AG09309 (cell line): ENCODE data around the gene SSC5D.

Experiments used
- DNase-seq: peaks from one replicate; pipeline ENCODE4 v3.0.0-alpha.2; 2010; ENCODE audit warnings: low read depth
- H3K4me3 ChIP-seq: 2 replicates; pipeline ENCODE4 v1.5.1; 2011; ENCODE audit warnings: mild to moderate bottlenecking, low read depth, low read length, moderate library complexity; ENCODE audit not compliant: control insufficient read depth
- TF ChIP-seq, protein P1 (sequence below): IDR thresholded peaks from 2 replicates; pipeline ENCODE4 v1.5.1; 2011; ENCODE audit warnings: mild to moderate bottlenecking, low read depth, low read length, inconsistent platforms; ENCODE audit not compliant: insufficient read depth, control insufficient read depth; ENCODE audit errors: missing control alignments

Gene SSC5D

DNA sequence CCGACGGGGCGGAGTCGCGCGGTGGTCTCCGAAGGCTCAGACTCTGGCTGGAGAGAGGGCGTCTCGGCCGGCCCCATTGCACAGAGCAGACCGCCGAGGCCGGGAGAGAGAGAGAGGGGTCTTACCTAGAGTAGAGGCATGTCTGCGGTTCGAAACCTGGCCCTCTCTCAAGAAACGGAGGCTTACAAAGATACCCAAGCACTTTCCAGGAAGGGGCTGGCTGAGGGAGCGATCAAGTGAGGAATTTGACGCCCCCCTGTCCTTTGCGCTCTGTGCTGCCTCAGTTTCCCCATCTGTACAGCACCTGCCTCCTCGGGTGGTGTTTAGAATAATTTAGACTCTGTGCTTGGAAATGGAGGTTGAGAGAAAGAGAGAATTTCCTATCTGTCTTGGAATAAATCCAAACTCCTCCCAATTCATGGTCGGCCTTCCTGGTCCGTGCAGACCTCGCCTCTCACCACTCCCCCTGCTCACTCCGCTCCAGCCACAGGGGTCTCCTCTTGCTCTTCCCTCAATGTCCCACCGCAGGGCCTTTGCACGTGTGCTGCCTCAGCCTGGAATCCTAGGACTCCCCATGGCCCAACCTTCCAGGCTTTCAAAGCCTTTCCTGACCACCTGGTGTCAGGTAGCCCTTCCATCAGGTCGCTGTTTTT is 26.1 kb upstream of the SSC5D start:
- H3K4me3 ChIP-seq = peak overlapping the region; percentile 49
- no peak for DNase-seq
- TF ChIP-seq, protein P1, sequence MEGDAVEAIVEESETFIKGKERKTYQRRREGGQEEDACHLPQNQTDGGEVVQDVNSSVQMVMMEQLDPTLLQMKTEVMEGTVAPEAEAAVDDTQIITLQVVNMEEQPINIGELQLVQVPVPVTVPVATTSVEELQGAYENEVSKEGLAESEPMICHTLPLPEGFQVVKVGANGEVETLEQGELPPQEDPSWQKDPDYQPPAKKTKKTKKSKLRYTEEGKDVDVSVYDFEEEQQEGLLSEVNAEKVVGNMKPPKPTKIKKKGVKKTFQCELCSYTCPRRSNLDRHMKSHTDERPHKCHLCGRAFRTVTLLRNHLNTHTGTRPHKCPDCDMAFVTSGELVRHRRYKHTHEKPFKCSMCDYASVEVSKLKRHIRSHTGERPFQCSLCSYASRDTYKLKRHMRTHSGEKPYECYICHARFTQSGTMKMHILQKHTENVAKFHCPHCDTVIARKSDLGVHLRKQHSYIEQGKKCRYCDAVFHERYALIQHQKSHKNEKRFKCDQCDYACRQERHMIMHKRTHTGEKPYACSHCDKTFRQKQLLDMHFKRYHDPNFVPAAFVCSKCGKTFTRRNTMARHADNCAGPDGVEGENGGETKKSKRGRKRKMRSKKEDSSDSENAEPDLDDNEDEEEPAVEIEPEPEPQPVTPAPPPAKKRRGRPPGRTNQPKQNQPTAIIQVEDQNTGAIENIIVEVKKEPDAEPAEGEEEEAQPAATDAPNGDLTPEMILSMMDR = no peak

DNA sequence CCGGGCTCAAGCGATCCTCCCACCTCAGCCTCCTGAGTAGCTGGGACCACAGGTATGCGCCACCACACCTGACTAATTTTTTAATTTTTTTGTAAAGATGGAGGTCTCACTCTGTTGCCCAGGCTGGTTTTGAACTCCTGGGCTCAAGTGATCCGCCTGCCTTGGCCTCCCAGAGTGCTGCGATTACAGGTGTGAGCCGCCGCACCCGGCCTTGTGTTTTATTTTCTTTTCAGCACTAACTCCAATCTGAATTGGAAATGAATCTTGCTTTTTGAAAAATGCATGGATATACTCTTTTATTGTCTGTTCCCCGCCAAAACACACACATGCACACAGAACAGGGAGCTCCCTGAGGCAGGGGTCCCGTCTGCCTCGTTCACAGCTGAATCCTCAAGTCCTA is 25.5 kb upstream of the SSC5D start:
- H3K4me3 ChIP-seq = no peak overlapping the region
- DNase-seq = no peak

DNA sequence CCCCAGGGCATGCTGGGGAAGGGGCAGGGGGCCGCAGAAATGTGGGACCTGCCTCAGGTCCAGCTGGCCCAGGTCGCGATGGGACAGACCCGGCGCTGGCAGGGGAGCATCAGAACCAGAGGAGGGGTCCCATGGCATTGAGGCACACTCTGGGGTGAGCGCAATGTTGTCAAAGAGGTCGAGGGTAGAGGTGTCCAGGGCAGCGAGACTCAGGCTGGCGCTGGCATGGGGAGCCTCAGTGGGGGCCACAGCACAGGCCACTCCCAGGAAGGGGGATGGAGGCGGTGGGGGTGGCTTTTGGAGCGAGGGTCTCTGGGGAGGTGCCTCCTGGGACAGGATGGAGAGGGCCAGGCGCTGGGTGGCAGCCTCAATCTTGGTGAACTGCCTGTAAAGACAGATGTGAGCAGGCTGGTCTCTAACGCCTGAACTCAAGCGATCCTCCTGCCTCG is 24.6 kb upstream of the SSC5D start:
- no peak overlapping the region for H3K4me3 ChIP-seq
- no peak for DNase-seq
- TF ChIP-seq, protein P1 = no peak

More for the DNA sequence above, 25.5 kb upstream of the SSC5D start:
- TF ChIP-seq, protein P1 = no peak

DNA sequence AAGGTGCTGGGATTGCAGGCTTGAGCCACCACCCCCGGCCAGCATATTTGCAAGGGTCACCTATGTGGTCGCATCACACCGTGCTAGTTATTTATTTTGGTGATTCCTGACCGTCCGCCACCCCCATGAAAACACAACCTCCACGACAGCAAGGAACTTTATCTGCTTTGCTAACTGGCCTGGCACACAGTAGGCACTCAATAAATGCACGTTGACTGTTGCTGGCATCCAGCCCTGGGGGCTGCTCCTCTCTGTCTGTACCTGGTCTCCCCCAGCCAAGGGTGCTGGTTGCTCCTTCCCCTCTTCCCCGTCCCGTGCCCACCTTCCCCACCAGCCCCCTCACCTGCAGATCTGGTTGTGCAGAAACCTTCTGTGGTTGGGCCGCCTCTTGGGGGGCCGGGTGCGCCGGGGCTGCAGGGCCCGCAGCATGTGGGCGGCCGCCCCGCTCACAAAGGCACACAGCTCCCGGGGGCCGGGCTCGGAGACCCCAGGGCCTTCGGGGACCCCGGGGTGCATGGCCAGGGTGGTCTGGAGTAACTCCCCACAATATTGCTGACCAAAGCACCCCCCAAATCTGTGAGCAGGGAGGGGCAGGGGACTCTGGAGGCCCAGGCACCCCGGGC is 24.1 kb upstream of the SSC5D start:
- H3K4me3 ChIP-seq = no peak overlapping the region
- TF ChIP-seq, protein P1 = no peak
- DNase-seq = no peak

DNA sequence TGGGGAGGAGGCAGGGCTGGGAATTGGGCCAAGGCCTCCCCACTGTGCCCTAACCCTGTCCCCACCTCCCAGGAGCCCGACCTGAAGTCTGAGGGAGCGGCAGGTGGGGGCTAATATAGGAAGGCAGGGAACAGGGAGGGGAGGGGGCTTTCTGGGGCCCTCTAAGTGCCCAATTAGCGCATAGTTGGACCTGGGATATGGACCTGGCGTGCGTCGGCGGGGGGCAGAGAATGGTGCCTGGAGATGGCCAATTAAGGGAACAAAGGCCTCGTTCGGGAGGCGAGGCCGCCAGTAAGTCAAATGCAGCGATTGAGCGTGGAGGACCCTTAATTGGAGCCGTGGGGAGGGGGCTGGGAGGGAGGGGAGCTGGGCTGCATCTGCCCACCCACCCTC is 23.6 kb upstream of the SSC5D start, which contains the start of gene C19orf85:
TSS of gene C19orf85 (minus strand) at position 90 of the 393 bp plus-strand sequence. CDS start 197 bp downstream, outside the sequence.
- no peak within 1 kb of the TSS for H3K4me3 ChIP-seq
- no peak for DNase-seq
- TF ChIP-seq, protein P1 = no peak

DNA sequence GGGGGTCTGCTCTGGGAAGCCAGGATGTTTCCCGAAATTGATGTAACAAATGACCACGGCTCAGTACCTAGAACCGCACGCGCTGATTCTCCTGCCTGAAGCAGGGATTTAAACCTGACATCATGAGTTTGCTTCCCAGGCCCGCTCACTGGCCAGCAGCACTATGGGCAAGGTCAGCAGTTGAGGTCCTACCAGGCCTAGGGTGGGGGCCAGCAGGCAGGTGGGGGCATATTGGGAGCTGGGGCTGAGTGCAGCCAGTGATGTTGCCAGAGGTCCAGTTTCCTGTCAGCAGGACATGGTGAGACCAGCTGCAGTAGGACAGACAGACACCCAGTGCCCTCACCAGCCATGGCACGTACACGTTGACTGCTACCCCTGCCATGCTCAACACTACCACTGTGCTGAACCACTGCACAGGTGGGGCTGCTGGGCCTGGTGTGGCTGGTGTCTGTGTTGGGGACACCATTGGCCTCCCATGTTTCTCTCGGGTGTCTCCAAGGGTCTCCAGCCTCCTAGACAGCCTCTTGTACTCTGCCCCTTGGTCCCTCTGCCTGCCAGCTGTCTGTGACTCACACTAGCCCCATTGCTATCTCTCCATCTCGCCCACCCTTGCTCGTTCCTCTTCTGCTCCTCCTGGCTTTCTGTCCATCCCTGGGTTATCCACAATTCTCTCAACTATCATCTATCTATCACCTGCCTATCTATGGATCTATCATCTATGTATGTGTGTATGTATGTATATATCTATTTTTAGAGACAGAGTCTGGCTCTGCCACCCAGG is 22.6 kb upstream of the SSC5D start:
- H3K4me3 ChIP-seq = no peak overlapping the region
- DNase-seq = no peak
- TF ChIP-seq, protein P1 = no peak
